HG03571 (cell line): ENCODE results near the gene GREB1L.

ENCODE experiments used
- ATAC-seq: cut with Tn5 transposase; IDR thresholded peaks from one replicate; pipeline ENCODE4 v1.9.1; 2021; ENCODE audit not compliant: unreplicated experiment

GREB1L gene

GRCh38 chr18:21479721-21480120 is 237.7 kb downstream of the GREB1L start:
- no peak for ATAC-seq

GRCh38 chr18:21481739-21482138 is 239.7 kb downstream of the GREB1L start:
- ATAC-seq: no peak

GRCh38 chr18:21483051-21483450 is 241.0 kb downstream of the GREB1L start:
- ATAC-seq: no peak

GRCh38 chr18:21484851-21485636 is 243.0 kb downstream of the GREB1L start:
- ATAC-seq: no peak

- ATAC-seq: no peak
Measured at GRCh38 chr18:21486905-21487437, 244.9 kb downstream of the GREB1L start.

- ATAC-seq: no peak
Measured at GRCh38 chr18:21489119-21489750, 247.2 kb downstream of the GREB1L start.

GRCh38 chr18:21489919-21490495 is 248.0 kb downstream of the GREB1L start:
- no peak for ATAC-seq

- no peak for ATAC-seq
Measured at GRCh38 chr18:21490748-21491147, 248.7 kb downstream of the GREB1L start.

- no peak for ATAC-seq
Measured at GRCh38 chr18:21496277-21496835, 254.3 kb downstream of the GREB1L start.

- ATAC-seq: no peak
Measured at GRCh38 chr18:21499997-21500396, 258.0 kb downstream of the GREB1L start.

- no peak for ATAC-seq
Measured at GRCh38 chr18:21502661-21503060, 260.6 kb downstream of the GREB1L start.

GRCh38 chr18:21507913-21508701 is 266.1 kb downstream of the GREB1L start:
- no peak for ATAC-seq

GRCh38 chr18:21509062-21509461 is 267.0 kb downstream of the GREB1L start:
- no peak for ATAC-seq

- ATAC-seq: no peak
Measured at GRCh38 chr18:21513292-21513691, 271.3 kb downstream of the GREB1L start.

- ATAC-seq: no peak
Measured at GRCh38 chr18:21513741-21514140, 271.7 kb downstream of the GREB1L start.

GRCh38 chr18:21522530-21522929 is 280.5 kb downstream of the GREB1L start:
- no peak for ATAC-seq

GRCh38 chr18:21525916-21526315 is 283.9 kb downstream of the GREB1L start:
- ATAC-seq: no peak

- no peak for ATAC-seq
Measured at GRCh38 chr18:21526463-21526862, 284.4 kb downstream of the GREB1L start.

GRCh38 chr18:21534327-21534726 is 292.3 kb downstream of the GREB1L start:
- ATAC-seq: no peak

- no peak for ATAC-seq
Measured at GRCh38 chr18:21538230-21538629, 296.2 kb downstream of the GREB1L start.

- no peak for ATAC-seq
Measured at GRCh38 chr18:21546423-21546822, 304.4 kb downstream of the GREB1L start.
